ENCODE results near the gene TEDC1. TPM values are rescaled to one million over a fixed set of nuclear protein-coding genes. Genes with fewer than 3 reads are reported as not detected.

TEDC1 gene
- total RNA-seq, 1 experiment from 2014 or later, result 26.2 TPM

DNA sequence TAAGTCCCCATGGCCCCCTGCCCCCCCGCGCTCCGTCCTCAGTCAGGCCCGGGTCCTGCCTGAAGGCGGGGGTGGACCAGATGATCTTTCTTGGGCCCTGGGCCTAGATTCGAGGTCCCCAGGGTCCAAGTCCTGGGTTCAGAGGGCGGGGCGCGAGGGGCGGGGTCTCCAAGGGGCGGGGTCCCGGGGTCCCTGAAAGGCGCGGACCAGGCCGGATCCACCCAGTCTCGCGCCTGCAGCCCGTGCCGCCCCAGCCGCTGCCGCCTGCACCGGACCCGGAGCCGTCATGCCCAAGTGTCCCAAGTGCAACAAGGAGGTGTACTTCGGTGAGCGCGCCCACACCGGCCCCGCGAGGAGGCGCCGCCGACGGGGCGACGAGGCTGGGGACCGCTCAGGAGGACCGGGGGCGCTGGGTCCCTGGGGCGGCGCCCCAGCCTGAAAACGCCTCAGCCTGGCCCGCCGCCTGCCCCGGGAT lies 4.0 kb upstream of the TEDC1 start:
- no peak overlapping the region for H3K27ac Mint-ChIP-seq
- Histone ChIP-seq H3K27me3 (ENCODE audit: insufficient read depth, low read length) (peaks cover 26% of the 10 kb centered on the region; the same call in 1 of the 2 replicates), H4K5ac (ENCODE audit: insufficient read length, low read depth, low read length) (no peak overlapping the region), H3K27ac (ENCODE audit: insufficient read length, low read depth, low read length) (no peak overlapping the region), H3K79me1 (ENCODE audit: insufficient read depth, low read depth, low read length, poor library complexity, severe bottlenecking) (no peaks in the 10 kb centered on the region), H2BK15ac (ENCODE audit: low read depth, low read length) (no peak overlapping the region), H4K91ac (ENCODE audit: insufficient read length, low read depth, low read length) (no peak overlapping the region), H4K20me1 (ENCODE audit: control insufficient read depth, insufficient read depth, insufficient read length) (no peaks in the 10 kb centered on the region), H2BK5ac (ENCODE audit: insufficient read length, low read length) (no peak overlapping the region), H2BK20ac (ENCODE audit: low read depth, low read length, poor library complexity, severe bottlenecking) (no peak overlapping the region), H3K9ac (ENCODE audit: extremely low read depth, insufficient read length, low read length) (no peak overlapping the region), H4K8ac (replicated peaks; ENCODE audit: insufficient read length, low read depth, low read length) (no peak overlapping the region), H3K79me2 (ENCODE audit: insufficient read depth, low read length) (no peaks in the 10 kb centered on the region), H3K4ac (ENCODE audit: low read depth, low read length) (no peak overlapping the region), H3K56ac (ENCODE audit: insufficient read length, low read depth, low read length) (no peak overlapping the region), H2AFZ (ENCODE audit: low read length) (no peak overlapping the region), H3K23ac (ENCODE audit: insufficient read length, low read depth, low read length) (no peak overlapping the region), H3T11ph (ENCODE audit: low read length) (no peak overlapping the region), H2AK5ac (ENCODE audit: insufficient read length, low read length) (no peak overlapping the region), H3K4me2 (ENCODE audit: insufficient read depth, insufficient read length, low read length) (peak overlapping the region; percentile 15), H3K23me2 (ENCODE audit: insufficient read length, low read depth, low read length, poor library complexity, severe bottlenecking) (peaks cover 6% of the 10 kb centered on the region), H3K14ac (ENCODE audit: insufficient read depth, low read length) (peak overlapping the region; percentile 8; the same call in 1 of the 2 replicates), H3K9me3 (ENCODE audit: control insufficient read depth, low read depth, low read length) (no peaks in the 10 kb centered on the region), H3K18ac (ENCODE audit: insufficient read length, low read depth, low read length) (peak overlapping the region; percentile 27), H2BK120ac (ENCODE audit: low read depth, low read length, poor library complexity, severe bottlenecking) (no peak overlapping the region), H3K4me1 (ENCODE audit: insufficient read depth, low read length) (no peaks in the 10 kb centered on the region), H2BK12ac (ENCODE audit: insufficient read length, low read depth, low read length) (no peak overlapping the region)
- peak overlapping the region; percentile 17 to 75; a peak in 4 of 5 replicates for H3K4me3 Mint-ChIP-seq
- peaks cover 68% of the 10 kb centered on the region for H3K27me3 Mint-ChIP-seq (ENCODE audit: low read depth)
- peaks cover 9 to 18% of the 10 kb centered on the region in 2 experiments for H3K4me1 Mint-ChIP-seq
- H3K9me3 Mint-ChIP-seq, result peaks cover 0 to 4% of the 10 kb centered on the region in 2 experiments; a peak in 1 of 5 replicates
- no CpG with 5 or more reads among the region's 45 CpGs for WGBS (ENCODE audit: extremely low coverage, insufficient read length, low lambda C conversion rate)
- H3K36me3 Mint-ChIP-seq (ENCODE audit: insufficient read depth in 1 of 3, low read depth in 3 of 3), result no peaks in the 10 kb centered on the region; a peak in 1 of 7 replicates
- TF ChIP-seq, protein P1, sequence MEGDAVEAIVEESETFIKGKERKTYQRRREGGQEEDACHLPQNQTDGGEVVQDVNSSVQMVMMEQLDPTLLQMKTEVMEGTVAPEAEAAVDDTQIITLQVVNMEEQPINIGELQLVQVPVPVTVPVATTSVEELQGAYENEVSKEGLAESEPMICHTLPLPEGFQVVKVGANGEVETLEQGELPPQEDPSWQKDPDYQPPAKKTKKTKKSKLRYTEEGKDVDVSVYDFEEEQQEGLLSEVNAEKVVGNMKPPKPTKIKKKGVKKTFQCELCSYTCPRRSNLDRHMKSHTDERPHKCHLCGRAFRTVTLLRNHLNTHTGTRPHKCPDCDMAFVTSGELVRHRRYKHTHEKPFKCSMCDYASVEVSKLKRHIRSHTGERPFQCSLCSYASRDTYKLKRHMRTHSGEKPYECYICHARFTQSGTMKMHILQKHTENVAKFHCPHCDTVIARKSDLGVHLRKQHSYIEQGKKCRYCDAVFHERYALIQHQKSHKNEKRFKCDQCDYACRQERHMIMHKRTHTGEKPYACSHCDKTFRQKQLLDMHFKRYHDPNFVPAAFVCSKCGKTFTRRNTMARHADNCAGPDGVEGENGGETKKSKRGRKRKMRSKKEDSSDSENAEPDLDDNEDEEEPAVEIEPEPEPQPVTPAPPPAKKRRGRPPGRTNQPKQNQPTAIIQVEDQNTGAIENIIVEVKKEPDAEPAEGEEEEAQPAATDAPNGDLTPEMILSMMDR (conservative IDR thresholded peaks at IDR 0.05), result no peak
- DNase-seq, result no peak

All from H9 (cell line).